Gastroesophageal sphincter (tissue), 4 donors: ENCODE data around the gene SETBP1. TPM values are rescaled to one million over a fixed set of nuclear protein-coding genes. Genes with fewer than 3 reads are reported as not detected.

ENCODE experiments used
- ATAC-seq: fragments of 150-250 bp; one replicate; pipeline ENCODE4 v1.9.1; 2016; ENCODE audit warnings: mild to moderate bottlenecking, moderate library complexity
- H3K27ac ChIP-seq, 4 donors: fragments of 200-600 bp; sonication (generic) in 3 of 4; 1 replicate in 3 of 4; 2 replicates in 1 of 4; pipeline ENCODE4 v1.5.1; 2016 to 2019
- H3K27me3 ChIP-seq: fragments of 200-600 bp; sonication (generic); one replicate; pipeline ENCODE4 v1.5.1; 2019
- H3K36me3 ChIP-seq, 2 donors: fragments of 200-600 bp; sonication (generic); one replicate each; pipeline ENCODE4 v1.5.1; 2019; ENCODE audit warnings: control low read depth in 1 of 2
- H3K4me1 ChIP-seq, 3 donors: fragments of 200-600 bp; sonication (generic); 1 replicate in 2 of 3; 2 replicates in 1 of 3; pipeline ENCODE4 v1.5.1; 2016 to 2019; ENCODE audit warnings: control low read depth in 2 of 3
- H3K4me3 ChIP-seq, 2 donors: fragments of 200-600 bp; sonication (generic); one replicate each; pipeline ENCODE4 v1.5.1; 2019; ENCODE audit warnings: mild to moderate bottlenecking in 1 of 2, moderate library complexity in 1 of 2
- H3K9me3 ChIP-seq, 3 donors: fragments of 200-600 bp; sonication (generic); one replicate each; pipeline ENCODE4 v1.5.1; 2017 to 2019; ENCODE audit warnings: control low read depth in 2 of 3
- EP300 ChIP-seq: sonication (generic); formaldehyde crosslinking; IDR thresholded peaks from one replicate; pipeline ENCODE4 v1.6.1; 2017; ENCODE audit warnings: antibody characterized with exemption, mild to moderate bottlenecking
- POLR2A ChIP-seq, 2 donors: fragments of 450-650 bp; IDR thresholded peaks; one replicate each; pipeline ENCODE4 v1.6.1; 2017; ENCODE audit warnings: antibody characterized with exemption in 2 of 2, mild to moderate bottlenecking in 2 of 2, moderate library complexity in 1 of 2
- POLR2AphosphoS5 ChIP-seq: sonication (generic); formaldehyde crosslinking; IDR thresholded peaks from one replicate; pipeline ENCODE4 v1.6.1; 2017; ENCODE audit warnings: antibody characterized with exemption
- WGBS, 2 donors: methylation state at CpG; one replicate each; pipeline ENCODE4 v1.1.5; 2018; ENCODE audit warnings: low coverage in 1 of 2; 5-methylcytosine and 5-hydroxymethylcytosine counted together
- total RNA-seq, 4 donors: library from RNA; depleted of rRNA; stranded (reverse); fragments of >200 nt; gene quantifications; one replicate each; pipeline ENCODE4 v1.1.0, GENCODE V29; 2016
- TF ChIP-seq, protein P1 (sequence below), 4 experiments: fragments of 200-600 bp in 2 of 4; fragments of 450-650 bp in 2 of 4; sonication (generic) in 1 of 4; IDR thresholded peaks; one replicate each; pipeline ENCODE4 v1.5.1; 2017 to 2019; ENCODE audit warnings: antibody characterized with exemption in 4 of 4, mild to moderate bottlenecking in 2 of 4, moderate library complexity in 2 of 4

Gene SETBP1
- total RNA-seq, 4 donors from 2014 or later = 42.5 to 87.6 (median 67.8) TPM

DNA sequence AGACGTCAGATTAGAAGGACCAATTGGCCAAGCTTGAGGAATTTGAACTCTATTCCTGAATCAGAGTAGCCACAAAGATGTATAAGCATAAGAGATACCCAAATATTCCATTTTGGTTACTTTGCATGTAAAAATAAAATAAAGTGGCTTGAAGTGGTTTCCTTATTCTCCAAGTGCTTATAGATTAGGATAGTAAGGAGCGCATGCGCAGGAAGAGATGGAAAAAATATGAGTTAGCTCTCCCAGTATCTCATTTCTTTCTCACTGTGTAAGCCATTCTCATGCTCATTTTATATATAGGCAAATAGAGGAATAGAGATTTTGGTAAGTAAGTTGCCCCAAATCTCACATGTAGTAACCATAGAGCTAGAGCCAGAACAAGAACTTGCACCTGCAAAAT is 241.3 kb downstream of the SETBP1 start:
- Histone ChIP-seq H3K36me3 (no peaks in the 10 kb centered on the region), H3K27ac (no peak overlapping the region), H3K4me3 (no peak overlapping the region), H3K4me1 (peaks cover 2 to 36% (median 9%) of the 10 kb centered on the region in 3 donors), H3K27me3 (no peaks in the 10 kb centered on the region), H3K9me3 (no peaks in the 10 kb centered on the region)
- 97 to 100% methylated on average over 3 of the region's 3 CpGs for WGBS, 2 donors
- TF ChIP-seq POLR2A (IDR thresholded peaks at IDR 0.05) = no peak
- TF ChIP-seq, protein P1, sequence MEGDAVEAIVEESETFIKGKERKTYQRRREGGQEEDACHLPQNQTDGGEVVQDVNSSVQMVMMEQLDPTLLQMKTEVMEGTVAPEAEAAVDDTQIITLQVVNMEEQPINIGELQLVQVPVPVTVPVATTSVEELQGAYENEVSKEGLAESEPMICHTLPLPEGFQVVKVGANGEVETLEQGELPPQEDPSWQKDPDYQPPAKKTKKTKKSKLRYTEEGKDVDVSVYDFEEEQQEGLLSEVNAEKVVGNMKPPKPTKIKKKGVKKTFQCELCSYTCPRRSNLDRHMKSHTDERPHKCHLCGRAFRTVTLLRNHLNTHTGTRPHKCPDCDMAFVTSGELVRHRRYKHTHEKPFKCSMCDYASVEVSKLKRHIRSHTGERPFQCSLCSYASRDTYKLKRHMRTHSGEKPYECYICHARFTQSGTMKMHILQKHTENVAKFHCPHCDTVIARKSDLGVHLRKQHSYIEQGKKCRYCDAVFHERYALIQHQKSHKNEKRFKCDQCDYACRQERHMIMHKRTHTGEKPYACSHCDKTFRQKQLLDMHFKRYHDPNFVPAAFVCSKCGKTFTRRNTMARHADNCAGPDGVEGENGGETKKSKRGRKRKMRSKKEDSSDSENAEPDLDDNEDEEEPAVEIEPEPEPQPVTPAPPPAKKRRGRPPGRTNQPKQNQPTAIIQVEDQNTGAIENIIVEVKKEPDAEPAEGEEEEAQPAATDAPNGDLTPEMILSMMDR (IDR thresholded peaks at IDR 0.05) = no peak
- TF ChIP-seq POLR2AphosphoS5 = no peak
- no peak for TF ChIP-seq EP300
- ATAC-seq = no peak

- whole genome bisulfite sequencing, 2 donors = 90 to 100% methylated on average over 1 to 2 of the region's 2 CpGs
- ATAC-seq = no peak
- peaks cover 0 to 27% (median 2%) of the 10 kb centered on the region in 3 donors for H3K4me1 ChIP-seq
- no peaks in the 10 kb centered on the region for H3K27me3 ChIP-seq
- H3K27ac ChIP-seq = no peak overlapping the region
- H3K9me3 ChIP-seq = no peaks in the 10 kb centered on the region
- TF ChIP-seq POLR2AphosphoS5 (no peak), POLR2A (IDR thresholded peaks at IDR 0.05) (no peak), EP300 (no peak)
- TF ChIP-seq, protein P1 (IDR thresholded peaks at IDR 0.05) = no peak
- no peaks in the 10 kb centered on the region for H3K36me3 ChIP-seq
- no peak overlapping the region for H3K4me3 ChIP-seq
These were observed 242.3 kb downstream of the SETBP1 start for GRCh38 chr18:44922968-44923367.

DNA sequence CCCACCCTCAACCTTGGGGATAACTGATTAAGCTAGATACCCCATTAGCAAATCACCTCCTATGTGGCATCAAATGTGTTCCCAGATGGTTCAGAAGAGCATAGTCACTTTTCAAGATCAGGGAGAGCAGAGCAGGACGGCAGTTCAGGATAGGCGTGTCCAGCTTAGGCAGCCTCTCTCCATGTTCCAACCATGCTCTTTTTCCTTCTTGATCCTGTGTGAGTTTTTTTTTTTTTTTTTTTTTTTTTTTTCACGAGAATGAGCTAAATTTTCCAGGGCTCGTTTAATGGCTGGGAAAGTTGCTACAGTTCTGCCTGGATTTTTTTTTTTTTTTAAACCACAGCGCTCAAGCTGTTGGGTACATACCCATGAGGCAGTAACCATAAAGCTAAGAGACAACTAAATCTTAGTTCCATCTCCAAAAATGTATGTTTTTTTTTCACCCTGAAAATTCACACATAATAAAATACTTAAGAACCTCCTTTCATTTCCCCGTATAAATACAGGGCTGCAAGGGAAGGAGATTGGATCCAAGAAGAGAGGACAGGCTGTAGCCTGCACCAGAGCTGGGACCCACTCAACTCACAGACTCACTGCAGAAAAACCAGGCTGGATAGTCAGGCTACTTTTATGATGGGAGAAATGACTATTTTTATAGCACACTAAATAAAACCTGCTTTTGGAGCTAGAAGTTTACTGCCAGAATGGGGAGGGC is 244.3 kb downstream of the SETBP1 start:
- Histone ChIP-seq H3K4me3 (no peak overlapping the region), H3K9me3 (no peaks in the 10 kb centered on the region), H3K27ac (peak overlapping the region in 1 of 4 donors; percentile 42), H3K4me1 (peaks cover 0 to 18% (median 0%) of the 10 kb centered on the region in 3 donors), H3K36me3 (no peaks in the 10 kb centered on the region), H3K27me3 (no peaks in the 10 kb centered on the region)
- no peak for ATAC-seq
- 29 to 33% methylated on average over 5 of the region's 6 CpGs for WGBS, 2 donors
- TF ChIP-seq EP300 (no peak), POLR2AphosphoS5 (no peak), POLR2A (IDR thresholded peaks at IDR 0.05) (no peak)
- TF ChIP-seq, protein P1 (IDR thresholded peaks at IDR 0.05) = no peak

DNA sequence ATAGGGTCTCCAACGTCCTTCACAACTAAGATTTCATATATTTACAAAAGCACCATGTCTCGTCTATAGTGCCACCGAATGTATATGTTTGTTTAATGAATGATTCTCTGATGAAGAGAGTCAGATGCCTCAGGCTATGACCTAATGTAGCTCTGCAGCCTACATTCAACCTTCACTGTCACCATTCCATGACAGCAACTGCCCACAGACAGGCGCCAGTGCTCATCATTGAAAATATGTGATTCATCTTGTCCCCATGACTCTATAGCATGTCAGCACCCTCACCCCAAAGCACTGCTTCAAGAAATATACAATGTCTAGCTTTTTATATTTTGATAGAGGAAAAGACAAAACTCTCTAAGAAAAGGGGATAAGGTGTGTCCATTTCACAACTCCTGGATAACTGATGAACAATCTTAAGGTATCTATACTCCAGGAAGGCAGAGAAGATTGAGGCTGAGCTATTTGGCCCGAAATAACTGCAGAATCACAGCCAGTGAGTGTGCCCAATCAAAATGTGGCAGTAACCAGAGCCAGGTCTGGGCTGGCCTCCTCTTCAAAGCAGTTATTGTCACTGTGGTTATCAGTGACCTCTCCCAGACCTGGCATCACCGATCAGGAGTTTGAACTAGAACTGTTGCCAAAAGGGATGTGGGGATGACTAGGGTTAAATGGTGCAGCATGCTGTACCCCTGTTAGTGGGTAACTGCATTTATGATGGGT is 246.6 kb downstream of the SETBP1 start:
- no peaks in the 10 kb centered on the region for H3K27me3 ChIP-seq
- H3K9me3 ChIP-seq = peaks cover 0 to 9% (median 0%) of the 10 kb centered on the region in 3 donors
- TF ChIP-seq POLR2AphosphoS5 (no peak), POLR2A (IDR thresholded peaks at IDR 0.05) (no peak)
- TF ChIP-seq, protein P1 (IDR thresholded peaks at IDR 0.05) = no peak
- no peak for ATAC-seq
- H3K27ac ChIP-seq = no peak overlapping the region
- H3K4me1 ChIP-seq = peaks cover 0 to 18% (median 0%) of the 10 kb centered on the region in 3 donors
- 80 to 88% methylated on average over 3 to 5 of the region's 6 CpGs for WGBS, 2 donors
- no peaks in the 10 kb centered on the region for H3K36me3 ChIP-seq
- no peak overlapping the region for H3K4me3 ChIP-seq
